Measurements from ENCODE around the gene KASH5. TPM values are rescaled to one million over a fixed set of nuclear protein-coding genes. Genes with fewer than 3 reads are reported as not detected.

The KASH5 gene
- total RNA-seq = not detected in 2 replicates

DNA sequence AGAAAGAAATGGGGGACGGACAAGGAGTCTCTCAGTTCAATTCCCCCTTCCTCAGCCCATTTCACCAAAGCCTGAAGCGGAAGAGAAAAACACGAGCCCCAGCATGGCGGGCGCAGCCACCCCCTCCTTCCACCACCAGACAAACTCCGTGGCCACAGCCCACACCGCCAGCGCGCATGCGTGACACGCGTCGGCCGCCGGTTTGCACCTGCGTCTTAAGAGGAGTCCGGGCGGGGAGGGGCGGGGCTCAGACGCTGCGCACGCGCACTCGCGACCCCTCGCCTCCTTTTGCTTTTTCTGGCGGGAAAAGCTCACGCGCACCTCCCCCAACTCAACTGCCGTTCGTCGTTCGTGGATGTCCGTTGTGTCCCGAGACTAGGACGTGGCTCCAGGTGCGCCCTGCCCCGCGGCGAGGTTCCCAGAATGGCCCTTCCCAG lies at the start of gene KASH5:
Gene KASH5 (plus strand): TSS at position 314 of the 437 bp plus-strand sequence. CDS start 2,635 bp downstream, outside the sequence.

GRCh38 chr19:49362048-49362928 lies 25.8 kb upstream of the KASH5 start, which contains the start of gene TEAD2:
Gene TEAD2, minus strand, starts transcription at chr19:49362416. Its CDS starts 2,341 bp downstream, at chr19:49360075.

DNA sequence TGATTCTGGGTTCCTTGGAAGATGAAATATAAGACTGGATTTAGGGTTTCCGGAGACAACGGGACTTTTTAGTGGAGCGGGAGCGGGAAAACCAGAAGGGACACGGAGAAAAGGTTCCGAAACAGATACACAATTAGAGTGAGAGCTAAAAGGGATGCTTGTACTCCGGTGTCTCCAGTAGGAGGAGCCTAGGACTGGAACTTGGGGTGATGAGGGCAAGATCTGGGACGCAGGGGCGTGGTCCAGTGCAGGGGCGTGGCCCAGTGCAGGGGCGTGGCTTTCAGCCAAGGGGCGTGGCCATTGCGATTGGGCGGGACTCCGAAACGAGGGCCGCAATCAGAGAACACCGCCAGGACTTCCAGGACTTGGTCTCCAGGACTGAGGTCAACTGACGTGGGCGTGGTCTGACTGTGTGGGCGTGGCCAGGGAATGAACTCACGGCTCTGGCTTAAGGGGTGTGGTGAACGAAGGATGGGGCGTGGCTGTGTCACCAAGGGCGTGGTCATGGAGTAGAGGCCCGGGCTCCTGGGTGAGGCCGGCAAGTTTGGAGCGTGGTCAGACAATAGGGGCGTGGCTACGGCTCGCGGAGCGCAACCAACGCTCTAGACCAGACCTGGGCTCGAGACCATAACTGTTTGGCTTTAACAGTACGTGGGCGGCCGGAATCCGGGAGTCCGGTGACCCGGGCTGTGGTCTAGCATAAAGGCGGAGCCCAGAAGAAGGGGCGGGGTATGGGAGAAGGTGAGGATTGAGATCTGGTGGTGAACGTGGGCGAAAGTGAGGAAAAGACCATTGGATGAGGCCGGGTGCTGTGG lies 24.6 kb upstream of the KASH5 start, which contains the start of gene DKKL1:
Gene DKKL1 (plus strand): TSS at position 610 of the 815 bp plus-strand sequence. CDS start 122 bp downstream, at position 732.

DNA sequence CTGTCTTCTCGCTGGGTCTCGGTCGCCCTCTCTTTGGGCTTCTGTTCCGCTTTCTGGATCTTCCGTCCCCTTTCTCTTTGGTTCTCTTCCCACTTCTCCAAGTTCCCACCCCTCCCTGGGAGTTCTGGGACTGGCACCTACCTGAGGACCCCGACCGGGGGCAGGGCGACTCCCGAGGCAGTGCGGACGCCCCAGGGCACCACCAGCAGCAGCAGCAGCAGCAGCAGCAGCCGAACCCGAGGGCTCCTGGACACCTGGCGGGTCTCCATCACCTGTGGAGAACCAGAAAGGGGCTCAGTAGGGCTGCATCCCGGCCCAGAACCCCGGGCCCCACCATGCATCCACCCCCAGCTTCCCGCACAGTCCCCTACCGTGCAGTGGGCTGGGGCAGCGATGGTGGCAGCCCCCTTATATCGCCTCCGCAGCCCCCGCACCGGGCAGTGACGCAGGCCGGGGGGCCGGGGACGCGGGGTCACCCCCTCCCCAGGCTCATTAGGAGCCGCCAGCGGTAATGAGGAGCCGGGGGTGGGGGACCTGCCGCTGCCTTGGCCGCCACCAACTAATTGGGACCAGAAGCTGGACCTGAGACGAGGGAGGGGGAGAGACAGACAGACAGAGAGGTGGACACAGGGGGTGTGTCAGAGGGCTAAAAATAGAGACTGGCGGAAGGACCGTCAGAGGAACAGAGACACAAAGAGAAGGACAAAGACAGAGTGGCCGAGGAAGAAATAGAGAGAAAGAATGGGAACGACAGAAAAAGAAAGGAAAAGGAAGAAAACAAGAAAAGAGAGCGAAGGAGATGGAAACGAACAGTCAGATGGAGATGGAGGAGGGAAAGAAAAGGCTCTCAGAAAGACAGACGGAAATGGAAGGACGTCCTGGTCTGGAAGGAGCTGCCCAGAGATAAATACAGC lies 35.3 kb downstream of the KASH5 start, which contains the start of gene PTH2:
Gene PTH2 (minus strand): TSS at position 371 of the 914 bp plus-strand sequence. CDS start 102 bp downstream, at position 269.

DNA sequence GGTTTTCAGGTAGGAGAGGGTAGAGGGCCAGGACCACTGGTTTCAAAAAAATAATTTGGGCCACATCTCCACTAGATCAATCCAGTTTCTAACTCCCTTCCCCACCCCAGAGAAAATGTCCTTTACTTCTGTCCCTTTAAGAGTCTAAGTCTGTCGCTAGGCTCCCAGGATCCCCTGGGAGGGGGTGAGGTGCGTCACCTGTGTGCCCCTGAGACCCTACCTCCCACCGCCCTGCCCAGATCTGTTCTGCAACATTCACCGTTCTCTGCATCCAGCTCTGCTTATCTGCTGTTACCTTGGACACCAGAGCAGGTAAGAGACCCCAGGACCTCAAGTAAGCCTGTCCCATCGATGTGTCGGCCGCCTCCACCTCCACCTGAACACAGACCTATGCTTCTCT lies 37.1 kb downstream of the KASH5 start, which contains the start of gene GFY:
Gene GFY (plus strand): TSS at position 211 of the 400 bp plus-strand sequence. CDS start 1,043 bp downstream, outside the sequence.

GRCh38 chr19:49441210-49441959 lies 53.3 kb downstream of the KASH5 start, which contains the start of gene SLC17A7:
Gene SLC17A7, minus strand, starts transcription at chr19:49441527. Its CDS starts 148 bp downstream, at chr19:49441379.

DNA sequence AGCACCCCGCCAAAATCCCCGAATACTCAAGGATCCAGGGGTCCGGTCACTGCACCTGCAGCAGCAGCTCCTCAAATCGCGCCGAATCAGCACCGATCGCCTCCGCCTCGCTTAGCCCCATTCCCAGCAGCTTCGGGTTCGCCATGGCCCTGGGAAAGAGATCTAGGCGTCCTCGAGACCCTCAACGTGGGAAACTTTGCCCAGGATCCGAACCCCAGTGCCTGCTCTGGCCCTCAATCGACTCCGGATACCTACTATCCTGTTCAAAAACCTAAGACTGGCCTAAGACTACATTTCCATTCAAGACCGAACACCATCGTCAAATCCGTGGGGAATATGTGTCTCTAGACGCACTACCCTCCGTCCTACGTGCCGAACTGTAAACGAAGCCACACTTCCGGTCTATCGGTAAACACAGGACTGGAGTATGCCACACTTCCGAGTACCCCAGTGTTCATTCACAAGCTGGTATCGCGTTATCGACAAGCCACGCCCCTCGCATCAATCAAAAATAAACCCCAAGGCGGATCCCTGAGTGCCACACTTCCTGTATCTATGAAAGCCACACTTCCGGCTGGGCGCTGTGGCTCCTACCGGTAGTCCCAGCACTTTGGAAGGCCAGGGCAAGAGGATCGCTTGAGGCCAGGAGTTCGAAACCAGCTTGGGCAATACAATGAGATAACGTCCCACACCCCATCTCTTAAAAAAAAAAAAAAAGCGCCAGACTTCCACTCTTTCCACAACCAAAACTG lies 63.6 kb downstream of the KASH5 start, which contains the start of gene PIH1D1:
Gene PIH1D1 (minus strand): TSS at position 385 of the 752 bp plus-strand sequence. CDS start 240 bp downstream, at position 145.

GRCh38 chr19:49453013-49453756 lies 65.1 kb downstream of the KASH5 start, which contains the start of gene ALDH16A1:
Gene ALDH16A1, plus strand, starts transcription at chr19:49453225. Its CDS starts 107 bp downstream, at chr19:49453332.

Other genes with a start within 250 kb of the KASH5 start
- gene HRC, start 232.9 kb upstream of the KASH5 start, total RNA-seq = not detected in 2 replicates
- gene TRPM4, start 230.5 kb upstream of the KASH5 start, total RNA-seq = 17.7 and 21.2 TPM in 2 replicates
- gene SLC6A16, start 63.1 kb upstream of the KASH5 start, total RNA-seq = under 0.01 TPM in 1 of 2 replicates, not detected in the other
- gene CD37, start 52.8 kb upstream of the KASH5 start, total RNA-seq = 0.21 TPM in 1 of 2 replicates, not detected in the other
- 13.6 and 35.2 TPM in 2 replicates for gene TEAD2, start 25.8 kb upstream of the KASH5 start, total RNA-seq
- under 0.01 TPM in 1 of 2 replicates, not detected in the other for gene DKKL1, start 24.4 kb upstream of the KASH5 start, total RNA-seq
- not detected in 2 replicates for gene PTH2, start 35.2 kb downstream of the KASH5 start, total RNA-seq
- not detected in 2 replicates for gene GFY, start 37.1 kb downstream of the KASH5 start, total RNA-seq
- not detected in 2 replicates for gene SLC17A7, start 53.3 kb downstream of the KASH5 start, total RNA-seq
- 98.9 and 148 TPM in 2 replicates for gene PIH1D1, start 63.6 kb downstream of the KASH5 start, total RNA-seq
- 23.7 and 48.0 TPM in 2 replicates for gene ALDH16A1, start 65.0 kb downstream of the KASH5 start, total RNA-seq
- not detected in 2 replicates for gene FLT3LG, start 86.0 kb downstream of the KASH5 start, total RNA-seq
- gene RPL13A, start 99.4 kb downstream of the KASH5 start, total RNA-seq = 6,353 and 8,609 TPM in 2 replicates
- 5,302 and 8,401 TPM in 2 replicates for gene RPS11, start 108.2 kb downstream of the KASH5 start, total RNA-seq
- 25.8 and 32.6 TPM in 2 replicates for gene FCGRT, start 124.4 kb downstream of the KASH5 start, total RNA-seq
- 1.7 and 1.9 TPM in 2 replicates for gene RCN3, start 139.8 kb downstream of the KASH5 start, total RNA-seq
- 63.5 and 88.0 TPM in 2 replicates for gene NOSIP, start 192.3 kb downstream of the KASH5 start, total RNA-seq
- 6.0 and 7.2 TPM in 2 replicates for gene PRRG2, start 193.1 kb downstream of the KASH5 start, total RNA-seq
- 0.96 and 2.1 TPM in 2 replicates for gene PRR12, start 202.9 kb downstream of the KASH5 start, total RNA-seq